Ishikawa (cell line): Measurements from ENCODE around the gene PHLDA2.

Experiments
- CEBPB ChIP-seq: IDR thresholded peaks from 2 replicates; pipeline ENCODE4 v1.6.1; 2012
- CREB1 ChIP-seq: IDR thresholded peaks from 2 replicates; pipeline ENCODE4 v1.6.1; 2012; ENCODE audit warnings: low read depth
- EGR1 ChIP-seq: IDR thresholded peaks from 2 replicates; pipeline ENCODE4 v1.6.1; 2012
- EP300 ChIP-seq: IDR thresholded peaks from 2 replicates; pipeline ENCODE4 v1.6.1; 2012; ENCODE audit warnings: borderline replicate concordance
- FOXM1 ChIP-seq: IDR thresholded peaks from 2 replicates; pipeline ENCODE4 v1.6.1; 2012; ENCODE audit warnings: low read depth, borderline replicate concordance
- NFIC ChIP-seq: IDR thresholded peaks from 2 replicates; pipeline ENCODE4 v1.6.1; 2012
- RAD21 ChIP-seq: IDR thresholded peaks from 2 replicates; pipeline ENCODE4 v1.6.1; 2012; ENCODE audit warnings: low read depth
- TAF1 ChIP-seq: IDR thresholded peaks from 2 replicates; pipeline ENCODE4 v1.6.1; 2012; ENCODE audit warnings: low read depth, mild to moderate bottlenecking
- TCF12 ChIP-seq: IDR thresholded peaks from 2 replicates; pipeline ENCODE4 v1.6.1; 2012; ENCODE audit warnings: low read depth
- TEAD4 ChIP-seq: IDR thresholded peaks from 2 replicates; pipeline ENCODE4 v1.6.1; 2012
- YY1 ChIP-seq: IDR thresholded peaks from 2 replicates; pipeline ENCODE4 v1.6.1; 2012; ENCODE audit warnings: low read depth
- ZBTB7A ChIP-seq: IDR thresholded peaks from 2 replicates; pipeline ENCODE4 v1.6.1; 2012; ENCODE audit warnings: low read depth
- TF ChIP-seq, protein P1 (sequence below): IDR thresholded peaks from 2 replicates; pipeline ENCODE4 v1.6.1; 2012; ENCODE audit warnings: low read depth, mild to moderate bottlenecking
- TF ChIP-seq, protein P2 (sequence below): IDR thresholded peaks from 2 replicates; pipeline ENCODE4 v1.6.1; 2012
- TF ChIP-seq, protein P3 (sequence below): IDR thresholded peaks from 2 replicates; pipeline ENCODE4 v1.6.1; 2012

The PHLDA2 gene

DNA sequence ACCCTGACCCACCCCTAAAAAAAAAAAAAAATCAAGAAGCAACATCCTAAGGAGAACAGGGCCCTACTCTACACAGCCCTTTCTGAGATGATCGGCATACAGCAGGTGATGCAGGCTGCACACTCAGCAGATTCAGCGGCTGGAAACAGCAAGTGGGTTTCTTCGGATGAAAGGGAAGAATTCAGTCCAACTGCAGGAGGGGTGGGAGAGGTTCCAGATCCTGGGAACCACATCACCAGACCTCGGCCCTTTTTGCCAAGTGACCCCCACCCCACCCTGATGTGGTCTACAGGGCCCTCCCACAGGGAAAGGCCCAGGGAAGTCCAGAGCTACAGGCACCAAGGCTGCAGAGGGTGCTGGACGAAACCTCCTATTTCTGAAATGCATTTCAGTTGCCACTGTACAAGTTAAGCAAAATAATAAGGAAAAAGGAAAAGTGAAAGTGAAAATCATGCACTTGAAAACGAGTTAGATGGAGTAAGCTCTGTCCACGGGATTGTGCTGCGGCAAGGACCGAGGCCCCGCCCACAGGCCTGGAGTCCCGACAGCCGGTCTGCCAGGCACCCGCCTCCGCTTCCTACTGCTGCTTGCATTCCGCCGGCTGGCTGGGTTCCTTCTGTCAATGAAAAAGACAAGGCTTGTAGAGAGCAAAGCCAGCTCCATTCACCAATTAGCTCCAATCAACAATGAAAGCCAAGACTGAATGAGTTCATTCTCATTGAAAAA, 16.0 kb upstream of the PHLDA2 start:
- TF ChIP-seq TCF12 = no peak
- TF ChIP-seq ZBTB7A = no peak
- no peak for TF ChIP-seq CEBPB
- TF ChIP-seq, protein P1, sequence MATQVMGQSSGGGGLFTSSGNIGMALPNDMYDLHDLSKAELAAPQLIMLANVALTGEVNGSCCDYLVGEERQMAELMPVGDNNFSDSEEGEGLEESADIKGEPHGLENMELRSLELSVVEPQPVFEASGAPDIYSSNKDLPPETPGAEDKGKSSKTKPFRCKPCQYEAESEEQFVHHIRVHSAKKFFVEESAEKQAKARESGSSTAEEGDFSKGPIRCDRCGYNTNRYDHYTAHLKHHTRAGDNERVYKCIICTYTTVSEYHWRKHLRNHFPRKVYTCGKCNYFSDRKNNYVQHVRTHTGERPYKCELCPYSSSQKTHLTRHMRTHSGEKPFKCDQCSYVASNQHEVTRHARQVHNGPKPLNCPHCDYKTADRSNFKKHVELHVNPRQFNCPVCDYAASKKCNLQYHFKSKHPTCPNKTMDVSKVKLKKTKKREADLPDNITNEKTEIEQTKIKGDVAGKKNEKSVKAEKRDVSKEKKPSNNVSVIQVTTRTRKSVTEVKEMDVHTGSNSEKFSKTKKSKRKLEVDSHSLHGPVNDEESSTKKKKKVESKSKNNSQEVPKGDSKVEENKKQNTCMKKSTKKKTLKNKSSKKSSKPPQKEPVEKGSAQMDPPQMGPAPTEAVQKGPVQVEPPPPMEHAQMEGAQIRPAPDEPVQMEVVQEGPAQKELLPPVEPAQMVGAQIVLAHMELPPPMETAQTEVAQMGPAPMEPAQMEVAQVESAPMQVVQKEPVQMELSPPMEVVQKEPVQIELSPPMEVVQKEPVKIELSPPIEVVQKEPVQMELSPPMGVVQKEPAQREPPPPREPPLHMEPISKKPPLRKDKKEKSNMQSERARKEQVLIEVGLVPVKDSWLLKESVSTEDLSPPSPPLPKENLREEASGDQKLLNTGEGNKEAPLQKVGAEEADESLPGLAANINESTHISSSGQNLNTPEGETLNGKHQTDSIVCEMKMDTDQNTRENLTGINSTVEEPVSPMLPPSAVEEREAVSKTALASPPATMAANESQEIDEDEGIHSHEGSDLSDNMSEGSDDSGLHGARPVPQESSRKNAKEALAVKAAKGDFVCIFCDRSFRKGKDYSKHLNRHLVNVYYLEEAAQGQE = no peak
- no peak for TF ChIP-seq NFIC
- TF ChIP-seq FOXM1 = no peak
- TF ChIP-seq EGR1 = no peak
- no peak for TF ChIP-seq CREB1
- no peak for TF ChIP-seq TAF1
- TF ChIP-seq YY1 = no peak

DNA sequence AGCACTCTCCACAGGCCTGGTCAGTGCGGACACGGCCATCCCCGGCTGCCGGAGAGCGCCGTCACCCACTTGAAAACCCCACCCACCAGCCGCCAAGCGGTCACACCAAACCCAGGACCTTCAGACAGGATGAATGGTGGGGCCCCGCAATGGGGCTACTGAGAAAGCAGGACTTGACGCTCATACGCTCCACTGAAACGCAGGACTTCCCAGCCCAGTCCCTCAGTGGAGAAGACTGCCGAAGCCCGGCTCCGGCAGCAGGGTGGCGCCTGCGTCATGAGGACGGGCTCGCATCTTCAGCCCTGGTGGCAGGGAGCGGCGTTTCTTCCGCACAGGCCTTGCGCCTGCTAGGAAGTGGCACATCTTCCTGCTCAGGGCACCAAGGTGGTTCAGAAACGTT, 15.3 kb upstream of the PHLDA2 start:
- TF ChIP-seq FOXM1 (no peak), TAF1 (no peak), EGR1 (no peak), YY1 (no peak), ZBTB7A (no peak), NFIC (no peak), CREB1 (no peak), CEBPB (no peak), EP300 (no peak), TCF12 (no peak), RAD21 (no peak), TEAD4 (no peak)
- TF ChIP-seq, protein P2, sequence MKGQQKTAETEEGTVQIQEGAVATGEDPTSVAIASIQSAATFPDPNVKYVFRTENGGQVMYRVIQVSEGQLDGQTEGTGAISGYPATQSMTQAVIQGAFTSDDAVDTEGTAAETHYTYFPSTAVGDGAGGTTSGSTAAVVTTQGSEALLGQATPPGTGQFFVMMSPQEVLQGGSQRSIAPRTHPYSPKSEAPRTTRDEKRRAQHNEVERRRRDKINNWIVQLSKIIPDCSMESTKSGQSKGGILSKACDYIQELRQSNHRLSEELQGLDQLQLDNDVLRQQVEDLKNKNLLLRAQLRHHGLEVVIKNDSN = no peak
- TF ChIP-seq, protein P3, sequence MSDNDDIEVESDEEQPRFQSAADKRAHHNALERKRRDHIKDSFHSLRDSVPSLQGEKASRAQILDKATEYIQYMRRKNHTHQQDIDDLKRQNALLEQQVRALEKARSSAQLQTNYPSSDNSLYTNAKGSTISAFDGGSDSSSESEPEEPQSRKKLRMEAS = no peak
- TF ChIP-seq, protein P1 = no peak

DNA sequence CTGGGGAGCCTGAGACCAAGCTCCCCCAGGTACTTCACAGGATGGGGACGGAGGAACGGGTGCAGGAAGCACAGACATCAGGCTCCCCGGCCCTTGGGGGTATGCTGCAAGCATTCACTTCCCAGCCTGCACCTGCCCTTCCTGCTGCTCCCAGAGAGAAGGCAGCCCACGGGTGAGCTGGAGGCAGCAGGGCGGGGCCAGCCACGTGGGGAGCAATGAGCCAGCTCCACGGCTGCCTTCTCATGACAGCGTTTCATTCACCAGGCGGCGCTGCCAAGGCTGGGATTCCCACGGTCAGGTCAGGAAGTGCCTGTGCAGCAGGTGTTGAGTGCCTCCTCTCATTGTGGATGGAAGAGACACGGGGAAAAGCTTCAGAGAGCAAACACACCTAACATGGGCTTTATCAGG, 14.5 kb upstream of the PHLDA2 start:
- TF ChIP-seq FOXM1 (no peak), TCF12 (no peak), TEAD4 (no peak), CREB1 (no peak), EGR1 (no peak), TAF1 (no peak), RAD21 (no peak)
- TF ChIP-seq, protein P1 = no peak

DNA sequence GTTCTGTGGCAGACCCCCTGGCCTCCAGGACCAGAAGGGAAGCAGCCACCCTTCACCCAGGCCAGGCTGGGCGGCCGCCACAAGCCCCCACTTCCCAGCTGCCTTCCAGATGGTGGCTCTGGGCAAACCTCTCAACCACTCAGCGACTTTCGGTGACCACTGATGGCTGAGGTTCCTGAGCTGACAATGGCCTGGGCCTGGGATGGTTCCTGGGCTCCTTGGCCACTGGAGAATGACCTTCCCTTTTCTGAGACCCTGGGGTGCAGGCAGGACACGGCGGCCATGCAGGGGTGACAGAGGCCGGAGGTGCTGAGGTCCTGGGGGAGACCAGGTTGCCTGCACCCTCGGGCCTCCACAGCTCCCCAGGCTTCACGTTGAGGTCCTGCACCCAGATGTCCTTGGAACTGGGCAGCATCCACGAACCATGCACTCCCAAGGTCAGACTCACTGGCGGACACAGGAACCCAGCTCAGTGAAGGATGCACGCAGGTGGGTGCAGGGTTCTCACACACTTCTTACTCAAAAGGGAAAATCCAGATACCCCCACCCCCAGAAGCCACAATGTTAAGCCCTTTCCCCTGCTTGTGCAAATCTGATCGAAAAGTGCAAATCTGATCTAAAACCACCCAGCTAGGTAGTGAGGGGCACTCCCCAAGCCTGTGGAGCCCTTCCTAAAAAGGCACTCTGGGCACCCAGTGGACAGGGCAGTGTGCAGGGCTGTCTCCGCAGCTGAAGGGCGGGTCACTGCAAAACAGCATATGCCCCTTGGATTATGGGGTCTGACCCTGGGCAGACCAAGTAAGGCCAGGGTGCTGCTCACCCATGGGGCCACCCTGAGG, 13.9 kb upstream of the PHLDA2 start:
- TF ChIP-seq, protein P3 = no peak
- TF ChIP-seq NFIC = no peak
- no peak for TF ChIP-seq YY1
- no peak for TF ChIP-seq TEAD4
- TF ChIP-seq FOXM1 = no peak
- TF ChIP-seq, protein P1 = no peak
- TF ChIP-seq TAF1 = no peak
- no peak for TF ChIP-seq CREB1
- no peak for TF ChIP-seq CEBPB
- no peak for TF ChIP-seq TCF12
